ENCODE measurements around the gene HMX1.

The HMX1 gene

GRCh38 chr4:8820178-8821102 lies 51.2 kb downstream of the HMX1 start:
- Mint-ChIP-seq H3K9me3 (no peaks in the 10 kb centered on the region), H3K4me1 (ENCODE audit: low read depth) (no peaks in the 10 kb centered on the region), H3K36me3 (ENCODE audit: low read depth) (no peaks in the 10 kb centered on the region), H3K27ac (no peak overlapping the region), H3K27me3 (peaks cover 3% of the 10 kb centered on the region), H3K4me3 (no peak overlapping the region)

- Mint-ChIP-seq H3K4me3 (no peak overlapping the region), H3K9me3 (no peaks in the 10 kb centered on the region)
Observed at GRCh38 chr4:8819473-8820177, 52.0 kb downstream of the HMX1 start.

GRCh38 chr4:8819019-8819418 lies 52.6 kb downstream of the HMX1 start:
- no peaks in the 10 kb centered on the region for H3K27me3 Mint-ChIP-seq
- no peaks in the 10 kb centered on the region for H3K4me1 Mint-ChIP-seq (ENCODE audit: low read depth)
- no peak overlapping the region for H3K27ac Mint-ChIP-seq
- H3K9me3 Mint-ChIP-seq, result no peaks in the 10 kb centered on the region
- H3K4me3 Mint-ChIP-seq, result no peak overlapping the region
- no peaks in the 10 kb centered on the region for H3K36me3 Mint-ChIP-seq (ENCODE audit: low read depth)

More at GRCh38 chr4:8819473-8820177, 52.0 kb downstream of the HMX1 start:
- no peaks in the 10 kb centered on the region for H3K36me3 Mint-ChIP-seq (ENCODE audit: low read depth)
- no peaks in the 10 kb centered on the region for H3K4me1 Mint-ChIP-seq (ENCODE audit: low read depth)
- H3K27ac Mint-ChIP-seq, result no peak overlapping the region
- no peaks in the 10 kb centered on the region for H3K27me3 Mint-ChIP-seq

GRCh38 chr4:8818063-8818881 lies 53.4 kb downstream of the HMX1 start:
- Mint-ChIP-seq H3K4me1 (ENCODE audit: low read depth) (no peaks in the 10 kb centered on the region), H3K4me3 (no peak overlapping the region), H3K36me3 (ENCODE audit: low read depth) (no peaks in the 10 kb centered on the region), H3K27ac (no peak overlapping the region), H3K9me3 (no peaks in the 10 kb centered on the region), H3K27me3 (no peaks in the 10 kb centered on the region)

GRCh38 chr4:8817813-8818062 lies 53.9 kb downstream of the HMX1 start:
- H3K27me3 Mint-ChIP-seq, result no peaks in the 10 kb centered on the region
- no peak overlapping the region for H3K27ac Mint-ChIP-seq
- no peaks in the 10 kb centered on the region for H3K9me3 Mint-ChIP-seq
- no peak overlapping the region for H3K4me3 Mint-ChIP-seq
- no peaks in the 10 kb centered on the region for H3K4me1 Mint-ChIP-seq (ENCODE audit: low read depth)
- no peaks in the 10 kb centered on the region for H3K36me3 Mint-ChIP-seq (ENCODE audit: low read depth)

GRCh38 chr4:8817096-8817812 lies 54.4 kb downstream of the HMX1 start:
- H3K4me3 Mint-ChIP-seq, result no peak overlapping the region
- H3K27me3 Mint-ChIP-seq, result no peaks in the 10 kb centered on the region
- no peaks in the 10 kb centered on the region for H3K4me1 Mint-ChIP-seq (ENCODE audit: low read depth)
- no peak overlapping the region for H3K27ac Mint-ChIP-seq
- no peaks in the 10 kb centered on the region for H3K9me3 Mint-ChIP-seq
- no peaks in the 10 kb centered on the region for H3K36me3 Mint-ChIP-seq (ENCODE audit: low read depth)

All from stimulated activated naive CD8-positive, alpha-beta T cell treated with anti-CD3 and anti-CD28 coated beads, Interleukin-15, Interleukin-2, amounts not matched to agents 100 ng/mL and 50 ng/mL, for 24 hours (primary cell).